ENCODE results near the gene NUP93. TPM values are rescaled to one million over a fixed set of nuclear protein-coding genes. Genes with fewer than 3 reads are reported as not detected.
"Not testable (repeated sequence)": the region's sequence is repeated elsewhere in the genome, so short reads cannot be mapped to it uniquely, and the experiment has no call there.

Gene NUP93
- total and polyA plus RNA-seq, 4 experiments from 2014 or later: 48.0 to 73.2 (median 59.8) TPM

DNA sequence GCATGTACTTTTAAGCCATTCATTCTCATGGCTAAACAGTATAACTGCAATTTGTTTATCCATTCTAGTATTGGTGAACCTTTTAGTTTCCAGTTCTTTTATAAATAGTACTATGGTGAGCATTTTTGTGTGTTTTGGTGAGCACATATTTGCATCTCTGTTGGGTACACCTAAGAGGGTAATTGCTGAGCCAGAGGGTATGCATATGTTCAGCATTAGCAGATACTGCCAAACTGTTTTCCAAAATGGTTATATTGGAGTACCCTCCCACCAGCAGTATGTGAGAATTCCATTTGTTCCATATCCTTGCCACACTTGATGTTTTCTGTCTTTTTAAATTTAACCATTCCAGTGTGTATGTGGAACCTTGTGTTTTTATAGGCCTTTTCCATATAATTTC, 81.0 kb downstream of the NUP93 start:
- ChIA-PET POLR2A (ENCODE audit: partially characterized antibody) (no interaction called here), CTCF (ENCODE audit: partially characterized antibody) (no interaction called here)
- Histone ChIP-seq H3K4me3 (ENCODE audit: low read length in 2 of 2) (no peak overlapping the region), H3K27me3 (ENCODE audit: insufficient read depth, low read length) (no peaks in the 10 kb centered on the region), H3K9me3 (ENCODE audit: control insufficient read depth in 1 of 2, low read length in 2 of 2) (no peaks in the 10 kb centered on the region), H3K36me3 (ENCODE audit: insufficient read depth, low read length) (peaks cover 4% of the 10 kb centered on the region), H3K4me1 (ENCODE audit: insufficient read depth, low read length) (no peaks in the 10 kb centered on the region), H3K27ac (ENCODE audit: low read depth, low read length) (no peak overlapping the region)
- H3K27me3 Mint-ChIP-seq: no peaks in the 10 kb centered on the region
- peaks cover 19 to 21% of the 10 kb centered on the region in 2 donors for H3K36me3 Mint-ChIP-seq
- intact Hi-C loops (cut with micrococcal nuclease): no loop called here
- no peak overlapping the region for H3K27ac Mint-ChIP-seq
- no peaks in the 10 kb centered on the region for H3K4me1 Mint-ChIP-seq
- DNase-seq: no peak
- H3K9me3 Mint-ChIP-seq: no peaks in the 10 kb centered on the region
- H3K4me3 Mint-ChIP-seq: no peak overlapping the region

DNA sequence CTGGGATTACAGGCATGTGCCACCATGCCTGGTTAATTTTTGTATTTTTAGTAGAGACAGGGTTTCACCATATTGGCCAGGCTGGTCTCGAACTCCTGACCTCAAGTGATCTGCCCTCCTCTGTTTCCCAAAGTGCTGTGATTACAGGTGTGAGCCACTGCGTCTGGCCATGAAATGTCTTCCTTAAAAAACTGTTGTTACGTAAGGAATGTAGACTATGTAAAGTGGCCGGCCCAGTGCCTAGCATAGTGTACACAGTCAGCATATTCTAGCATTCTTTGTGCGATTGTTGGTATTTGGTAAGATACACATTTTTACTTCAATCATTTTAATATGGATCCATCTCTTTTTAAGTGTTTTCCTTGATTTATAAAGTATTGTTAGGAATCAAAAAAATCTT, 81.7 kb downstream of the NUP93 start:
- DNase-seq; H3K27me3 Mint-ChIP-seq; H3K36me3 ChIP-seq (ENCODE audit: insufficient read depth, low read length); H3K4me3 Mint-ChIP-seq; POLR2A ChIA-PET (ENCODE audit: partially characterized antibody); H3K4me3 ChIP-seq (ENCODE audit: low read length in 2 of 2); H3K4me1 Mint-ChIP-seq; H3K27me3 ChIP-seq (ENCODE audit: insufficient read depth, low read length); H3K9me3 Mint-ChIP-seq; CTCF ChIA-PET (ENCODE audit: partially characterized antibody); H3K27ac ChIP-seq (ENCODE audit: low read depth, low read length); intact Hi-C loops (cut with micrococcal nuclease); H3K9me3 ChIP-seq (ENCODE audit: control insufficient read depth in 1 of 2, low read length in 2 of 2); H3K4me1 ChIP-seq (ENCODE audit: insufficient read depth, low read length): not testable (repeated sequence)
- Mint-ChIP-seq H3K36me3 (peaks cover 13 to 17% of the 10 kb centered on the region in 2 donors), H3K27ac (peak overlapping the region in 1 of 7 donors; percentile 7)

DNA sequence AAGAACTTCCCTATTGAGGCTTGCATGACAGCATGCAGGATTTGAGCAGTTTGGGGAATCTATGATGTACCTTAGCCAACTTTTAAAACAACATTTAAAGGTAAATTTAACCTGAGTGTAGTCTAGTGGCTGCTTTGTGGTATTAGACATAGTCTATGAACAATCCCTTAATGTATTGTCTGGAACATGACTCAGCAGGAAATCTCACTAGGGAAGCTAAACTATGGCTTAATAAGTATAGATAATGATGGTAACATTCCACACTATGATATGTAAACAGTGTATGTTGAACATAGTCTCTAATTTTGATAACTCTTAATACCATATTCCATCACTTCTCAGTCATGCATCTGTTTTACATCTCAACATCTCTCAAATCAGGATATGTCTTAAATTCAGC, 83.0 kb downstream of the NUP93 start:
- intact Hi-C loops (cut with micrococcal nuclease): no loop called here
- ChIA-PET POLR2A (ENCODE audit: partially characterized antibody) (no interaction called here), CTCF (ENCODE audit: partially characterized antibody) (no interaction called here)
- peaks cover 6 to 9% of the 10 kb centered on the region in 2 donors for H3K36me3 Mint-ChIP-seq
- DNase-seq: no peak
- H3K4me1 ChIP-seq (ENCODE audit: insufficient read depth, low read length): no peaks in the 10 kb centered on the region
- no peak overlapping the region for H3K4me3 Mint-ChIP-seq
- no peaks in the 10 kb centered on the region for H3K27me3 Mint-ChIP-seq
- H3K9me3 ChIP-seq (ENCODE audit: control insufficient read depth in 1 of 2, low read length in 2 of 2): no peaks in the 10 kb centered on the region
- H3K4me3 ChIP-seq (ENCODE audit: low read length in 2 of 2): no peak overlapping the region
- H3K27me3 ChIP-seq (ENCODE audit: insufficient read depth, low read length): no peaks in the 10 kb centered on the region
- H3K27ac Mint-ChIP-seq: no peak overlapping the region
- peaks cover 4% of the 10 kb centered on the region for H3K36me3 ChIP-seq (ENCODE audit: insufficient read depth, low read length)
- no peak overlapping the region for H3K27ac ChIP-seq (ENCODE audit: low read depth, low read length)
- H3K9me3 Mint-ChIP-seq: no peaks in the 10 kb centered on the region
- no peaks in the 10 kb centered on the region for H3K4me1 Mint-ChIP-seq

DNA sequence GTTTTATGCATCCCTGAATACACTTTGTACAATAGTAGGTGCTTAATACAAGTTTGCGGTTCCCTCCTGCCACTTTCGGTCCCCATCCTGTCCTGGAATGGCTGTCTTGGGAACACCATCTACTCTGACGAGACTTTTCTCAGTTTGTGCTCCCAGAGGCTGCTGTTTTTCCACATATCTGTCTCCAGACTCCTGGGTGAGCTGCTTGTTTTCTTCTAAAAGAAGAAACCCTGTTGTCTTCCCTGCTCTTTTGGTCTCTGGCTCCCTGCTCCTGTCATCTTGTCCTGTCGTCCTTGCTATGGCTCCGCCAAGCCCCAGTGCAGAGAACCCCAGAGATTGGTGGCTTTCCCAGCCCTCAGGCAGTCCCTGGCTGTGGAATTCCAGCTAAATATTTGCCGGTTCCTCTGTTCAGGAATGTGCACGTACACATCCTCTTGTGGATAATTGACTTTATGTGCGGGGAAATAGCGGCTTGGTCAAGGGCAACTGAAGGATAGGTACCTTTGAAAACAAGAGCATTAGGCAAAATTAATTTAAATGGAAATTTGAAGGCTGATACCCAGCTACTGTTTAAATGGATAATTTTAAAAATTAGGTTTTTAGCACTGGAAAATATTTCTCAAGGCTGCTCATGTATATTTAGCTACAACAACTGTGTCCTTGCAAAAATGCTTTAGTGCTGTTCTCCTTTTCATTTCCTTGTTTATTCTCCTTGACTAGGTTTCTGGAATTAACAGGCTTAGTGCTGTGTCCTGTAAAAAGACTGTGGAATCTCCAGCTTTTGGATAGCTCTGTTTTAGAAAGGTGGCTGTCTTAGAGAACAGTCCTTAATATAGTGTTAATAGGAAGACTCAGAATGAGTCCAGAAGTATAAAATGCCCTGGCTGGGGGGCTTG, 84.9 kb downstream of the NUP93 start:
- Mint-ChIP-seq H3K27me3 (no peaks in the 10 kb centered on the region), H3K4me3 (no peak overlapping the region), H3K4me1 (no peaks in the 10 kb centered on the region), H3K36me3 (peaks cover 11 to 18% of the 10 kb centered on the region in 2 donors), H3K27ac (peak overlapping the region in 1 of 7 donors; percentile 67), H3K9me3 (no peaks in the 10 kb centered on the region)
- H3K9me3 ChIP-seq (ENCODE audit: control insufficient read depth in 1 of 2, low read length in 2 of 2): no peaks in the 10 kb centered on the region
- H3K27me3 ChIP-seq (ENCODE audit: insufficient read depth, low read length): no peaks in the 10 kb centered on the region
- H3K27ac ChIP-seq (ENCODE audit: low read depth, low read length): no peak overlapping the region
- H3K4me1 ChIP-seq (ENCODE audit: insufficient read depth, low read length): no peaks in the 10 kb centered on the region
- CTCF ChIA-PET (ENCODE audit: partially characterized antibody): no interaction called here
- peak in 1 of 5 donors; percentile 25 for DNase-seq
- H3K36me3 ChIP-seq (ENCODE audit: insufficient read depth, low read length): peaks cover 13% of the 10 kb centered on the region
- intact Hi-C loops (cut with micrococcal nuclease): no loop called here
- POLR2A ChIA-PET (ENCODE audit: partially characterized antibody): no interaction called here
- no peak overlapping the region for H3K4me3 ChIP-seq (ENCODE audit: low read length in 2 of 2)

DNA sequence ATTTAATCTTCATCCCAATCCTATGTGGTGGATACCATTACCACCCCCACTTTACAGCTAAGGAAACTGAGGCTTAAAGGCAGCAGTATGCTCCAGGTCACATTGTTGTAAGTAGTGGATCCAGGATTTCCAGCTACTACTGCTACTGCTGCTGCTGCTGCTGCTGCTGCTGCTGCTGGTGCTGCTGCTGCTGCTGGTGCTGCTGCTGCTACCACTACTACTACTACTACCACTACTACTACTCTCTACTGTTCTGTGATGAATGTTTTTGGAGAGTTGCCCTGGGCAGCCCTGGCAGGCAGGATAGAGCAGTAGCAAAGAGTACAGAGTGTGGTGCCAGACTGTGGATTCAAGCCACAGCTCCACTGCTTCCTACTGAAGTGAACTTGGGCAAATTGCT, 85.8 kb downstream of the NUP93 start:
- DNase-seq: no peak
- Histone ChIP-seq H3K27me3 (ENCODE audit: insufficient read depth, low read length) (no peaks in the 10 kb centered on the region), H3K27ac (ENCODE audit: low read depth, low read length) (no peak overlapping the region), H3K9me3 (ENCODE audit: control insufficient read depth in 1 of 2, low read length in 2 of 2) (no peaks in the 10 kb centered on the region), H3K36me3 (ENCODE audit: insufficient read depth, low read length) (peaks cover 11% of the 10 kb centered on the region), H3K4me1 (ENCODE audit: insufficient read depth, low read length) (no peaks in the 10 kb centered on the region), H3K4me3 (ENCODE audit: low read length in 2 of 2) (no peak overlapping the region)
- no peaks in the 10 kb centered on the region for H3K9me3 Mint-ChIP-seq
- no peaks in the 10 kb centered on the region for H3K4me1 Mint-ChIP-seq
- no peak overlapping the region for H3K4me3 Mint-ChIP-seq
- POLR2A ChIA-PET (ENCODE audit: partially characterized antibody): no interaction called here
- H3K27ac Mint-ChIP-seq: no peak overlapping the region
- intact Hi-C loops (cut with micrococcal nuclease): no loop called here
- CTCF ChIA-PET (ENCODE audit: partially characterized antibody): no interaction called here
- no peaks in the 10 kb centered on the region for H3K27me3 Mint-ChIP-seq
- peaks cover 13 to 20% of the 10 kb centered on the region in 2 donors for H3K36me3 Mint-ChIP-seq

DNA sequence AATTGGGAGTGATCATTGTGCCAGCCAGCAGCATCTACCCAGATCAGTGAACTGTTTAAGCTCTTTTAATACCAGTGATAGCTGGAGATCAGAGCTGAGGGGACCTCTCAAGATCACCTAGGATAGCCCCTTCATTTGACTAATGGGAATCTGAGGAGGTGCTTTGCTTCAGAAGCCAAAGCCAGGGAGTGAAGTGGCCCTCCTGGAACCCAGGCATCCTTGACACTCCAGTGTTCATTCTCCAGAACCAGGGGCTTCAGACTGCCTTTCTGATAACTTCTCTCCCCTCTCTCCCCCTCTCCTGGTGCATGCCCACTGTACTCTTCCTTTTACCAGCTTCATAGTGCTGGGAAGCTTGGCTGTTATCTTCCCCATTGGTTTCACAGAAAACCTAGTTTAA, 87.1 kb downstream of the NUP93 start:
- no peaks in the 10 kb centered on the region for H3K27me3 Mint-ChIP-seq
- Histone ChIP-seq H3K27ac (ENCODE audit: low read depth, low read length) (no peak overlapping the region), H3K36me3 (ENCODE audit: insufficient read depth, low read length) (peaks cover 21% of the 10 kb centered on the region), H3K9me3 (ENCODE audit: control insufficient read depth in 1 of 2, low read length in 2 of 2) (no peaks in the 10 kb centered on the region), H3K4me1 (ENCODE audit: insufficient read depth, low read length) (no peaks in the 10 kb centered on the region), H3K27me3 (ENCODE audit: insufficient read depth, low read length) (no peaks in the 10 kb centered on the region), H3K4me3 (ENCODE audit: low read length in 2 of 2) (no peak overlapping the region)
- CTCF ChIA-PET (ENCODE audit: partially characterized antibody): interaction anchor here (1.5 kb wide), 1 partner anchor 10 kb away, joined by 3 read pairs; no protein-coding TSS in a partner anchor
- POLR2A ChIA-PET (ENCODE audit: partially characterized antibody): no interaction called here
- H3K9me3 Mint-ChIP-seq: no peaks in the 10 kb centered on the region
- DNase-seq: no peak
- intact Hi-C loops (cut with micrococcal nuclease): no loop called here
- H3K27ac Mint-ChIP-seq: no peak overlapping the region
- no peaks in the 10 kb centered on the region for H3K4me1 Mint-ChIP-seq
- peaks cover 18 to 33% of the 10 kb centered on the region in 2 donors for H3K36me3 Mint-ChIP-seq
- H3K4me3 Mint-ChIP-seq: no peak overlapping the region

DNA sequence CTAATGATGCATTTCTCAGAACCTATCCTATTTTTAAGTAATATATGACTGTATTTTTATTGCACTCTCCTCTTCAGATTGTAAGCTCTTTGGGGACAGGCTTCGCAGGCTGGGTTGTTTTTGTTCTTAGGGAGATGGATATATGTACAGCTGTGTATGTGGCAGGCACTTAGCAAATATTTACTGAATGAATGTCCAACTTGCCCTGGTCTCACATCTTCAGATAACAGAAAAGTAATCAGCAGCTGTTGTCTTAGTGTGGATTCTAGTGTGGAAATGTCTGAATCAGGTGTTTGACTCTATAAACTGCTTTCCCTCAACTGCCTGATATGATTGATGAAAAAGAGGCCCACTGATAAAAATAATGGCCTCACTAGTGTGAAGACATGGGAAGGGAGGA, 88.0 kb downstream of the NUP93 start:
- Histone ChIP-seq H3K9me3 (ENCODE audit: control insufficient read depth in 1 of 2, low read length in 2 of 2) (no peaks in the 10 kb centered on the region), H3K36me3 (ENCODE audit: insufficient read depth, low read length) (peaks cover 22% of the 10 kb centered on the region), H3K27ac (ENCODE audit: low read depth, low read length) (no peak overlapping the region), H3K4me3 (ENCODE audit: low read length in 2 of 2) (no peak overlapping the region), H3K4me1 (ENCODE audit: insufficient read depth, low read length) (no peaks in the 10 kb centered on the region), H3K27me3 (ENCODE audit: insufficient read depth, low read length) (no peaks in the 10 kb centered on the region)
- intact Hi-C loops (cut with micrococcal nuclease): no loop called here
- Mint-ChIP-seq H3K4me1 (no peaks in the 10 kb centered on the region), H3K27me3 (no peaks in the 10 kb centered on the region), H3K36me3 (peaks cover 20 to 37% of the 10 kb centered on the region in 2 donors), H3K27ac (peak overlapping the region in 2 of 7 donors; percentile 44 to 76), H3K4me3 (no peak overlapping the region), H3K9me3 (no peaks in the 10 kb centered on the region)
- POLR2A ChIA-PET (ENCODE audit: partially characterized antibody): no interaction called here
- CTCF ChIA-PET (ENCODE audit: partially characterized antibody): interaction anchor here (1.5 kb wide), 1 partner anchor 11 kb away, joined by 3 read pairs; no protein-coding TSS in a partner anchor
- no peak for DNase-seq
